IPS-15b (cell line): Measurements from ENCODE around the gene NTRK2.

Source experiments
- H3K27me3 ChIP-seq: one replicate; pipeline ENCODE4 v1.6.1; 2013; ENCODE audit warnings: low read length; ENCODE audit not compliant: control insufficient read depth, insufficient read depth
- H3K36me3 ChIP-seq: one replicate; pipeline ENCODE4 v1.6.1; 2013; ENCODE audit warnings: low read length; ENCODE audit not compliant: control insufficient read depth, insufficient read depth
- H3K4me1 ChIP-seq: one replicate; pipeline ENCODE4 v1.6.1; 2013; ENCODE audit warnings: mild to moderate bottlenecking, low read length; ENCODE audit not compliant: control insufficient read depth, insufficient read depth
- H3K4me3 ChIP-seq: one replicate; pipeline ENCODE4 v1.5.1; 2013; ENCODE audit warnings: low read depth, low read length
- H3K9ac ChIP-seq: one replicate; pipeline ENCODE4 v1.6.1; 2013; ENCODE audit warnings: low read depth, mild to moderate bottlenecking, low read length
- H3K9me3 ChIP-seq: one replicate; pipeline ENCODE4 v1.6.1; 2013; ENCODE audit warnings: mild to moderate bottlenecking, low read length; ENCODE audit not compliant: control insufficient read depth, insufficient read depth

Gene NTRK2

GRCh38 chr9:85042981-85043647 is 373.6 kb downstream of the NTRK2 start:
- Histone ChIP-seq H3K4me1 (no peaks in the 10 kb centered on the region), H3K36me3 (no peaks in the 10 kb centered on the region), H3K4me3 (no peak overlapping the region), H3K9ac (no peak overlapping the region), H3K27me3 (no peaks in the 10 kb centered on the region), H3K9me3 (no peaks in the 10 kb centered on the region)

DNA sequence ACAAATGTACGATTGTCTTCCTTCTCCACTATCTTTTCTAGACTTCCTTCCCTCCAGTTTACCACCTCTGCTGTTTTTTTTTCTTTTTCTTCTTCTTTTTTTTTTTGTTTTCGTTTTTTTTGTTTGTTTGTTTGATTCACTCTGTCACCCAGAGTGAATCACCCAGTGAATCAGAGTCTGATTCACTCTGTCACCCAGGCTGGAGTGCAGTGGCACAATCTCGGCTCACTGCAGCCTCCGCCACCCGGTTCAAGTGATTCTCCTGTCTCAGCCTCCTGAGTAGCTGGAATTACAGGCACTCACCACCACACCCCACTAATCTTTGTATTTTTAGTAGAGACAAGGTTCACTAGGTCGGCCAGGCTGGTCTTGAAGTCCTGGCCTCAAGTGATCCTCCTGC is 375.7 kb downstream of the NTRK2 start:
- no peak overlapping the region for H3K4me3 ChIP-seq
- H3K9ac ChIP-seq, result no peak overlapping the region
- no peaks in the 10 kb centered on the region for H3K9me3 ChIP-seq
- H3K36me3 ChIP-seq, result no peaks in the 10 kb centered on the region
- no peaks in the 10 kb centered on the region for H3K4me1 ChIP-seq
- no peaks in the 10 kb centered on the region for H3K27me3 ChIP-seq

- Histone ChIP-seq H3K9me3 (no peaks in the 10 kb centered on the region), H3K36me3 (no peaks in the 10 kb centered on the region), H3K27me3 (no peaks in the 10 kb centered on the region), H3K4me3 (no peak overlapping the region), H3K4me1 (no peaks in the 10 kb centered on the region), H3K9ac (no peak overlapping the region)
These were observed 376.9 kb downstream of the NTRK2 start for GRCh38 chr9:85046475-85046874.

DNA sequence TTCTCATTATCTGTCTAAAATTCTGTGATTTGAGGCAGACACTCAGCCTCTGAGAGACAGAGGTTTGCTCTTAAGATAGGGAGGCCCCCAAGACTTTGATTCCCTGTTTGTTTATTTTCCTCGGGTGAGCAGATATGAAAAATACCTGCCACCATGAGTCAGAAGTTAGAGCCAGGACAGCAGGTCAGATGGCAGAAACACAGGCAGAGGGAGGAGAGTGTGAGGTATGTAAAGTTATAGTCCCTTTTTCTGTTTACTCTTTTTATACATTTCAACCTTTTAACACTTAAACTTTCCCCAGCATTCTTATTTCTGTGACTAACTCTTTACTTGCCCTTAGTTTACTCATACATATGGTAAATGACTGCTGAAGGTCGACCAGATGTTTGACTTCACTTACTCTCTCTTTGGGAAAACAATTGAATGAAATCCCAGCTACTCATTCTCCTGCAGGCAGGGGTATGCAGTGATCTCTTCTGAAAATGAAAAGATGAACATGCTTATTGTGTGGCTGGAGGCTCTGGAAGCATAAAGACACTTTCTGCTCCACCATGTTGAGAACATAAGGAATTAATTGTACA is 383.8 kb downstream of the NTRK2 start:
- no peaks in the 10 kb centered on the region for H3K9me3 ChIP-seq
- H3K36me3 ChIP-seq, result no peaks in the 10 kb centered on the region
- H3K4me3 ChIP-seq, result no peak overlapping the region
- no peaks in the 10 kb centered on the region for H3K4me1 ChIP-seq
- H3K9ac ChIP-seq, result no peak overlapping the region
- H3K27me3 ChIP-seq, result no peaks in the 10 kb centered on the region

GRCh38 chr9:85054017-85054416 is 384.5 kb downstream of the NTRK2 start:
- no peaks in the 10 kb centered on the region for H3K36me3 ChIP-seq
- H3K4me3 ChIP-seq, result no peak overlapping the region
- H3K9ac ChIP-seq, result no peak overlapping the region
- H3K4me1 ChIP-seq, result no peaks in the 10 kb centered on the region
- no peaks in the 10 kb centered on the region for H3K9me3 ChIP-seq
- no peaks in the 10 kb centered on the region for H3K27me3 ChIP-seq

- Histone ChIP-seq H3K9me3 (no peaks in the 10 kb centered on the region), H3K4me3 (no peak overlapping the region), H3K9ac (no peak overlapping the region), H3K27me3 (no peaks in the 10 kb centered on the region), H3K36me3 (no peaks in the 10 kb centered on the region), H3K4me1 (no peaks in the 10 kb centered on the region)
These were observed 386.1 kb downstream of the NTRK2 start for GRCh38 chr9:85055506-85056202.

GRCh38 chr9:85056203-85056572 is 386.7 kb downstream of the NTRK2 start:
- Histone ChIP-seq H3K4me1 (no peaks in the 10 kb centered on the region), H3K9me3 (no peaks in the 10 kb centered on the region), H3K4me3 (no peak overlapping the region), H3K27me3 (no peaks in the 10 kb centered on the region), H3K9ac (no peak overlapping the region), H3K36me3 (no peaks in the 10 kb centered on the region)

- Histone ChIP-seq H3K9me3 (no peaks in the 10 kb centered on the region), H3K4me3 (no peak overlapping the region), H3K4me1 (peaks cover 5% of the 10 kb centered on the region), H3K27me3 (no peaks in the 10 kb centered on the region), H3K36me3 (no peaks in the 10 kb centered on the region), H3K9ac (no peak overlapping the region)
These were observed 392.4 kb downstream of the NTRK2 start for GRCh38 chr9:85061969-85062368.

- H3K27me3 ChIP-seq, result no peaks in the 10 kb centered on the region
These were observed 393.0 kb downstream of the NTRK2 start for GRCh38 chr9:85062385-85063022.

GRCh38 chr9:85064811-85065371 is 395.4 kb downstream of the NTRK2 start:
- Histone ChIP-seq H3K36me3 (no peaks in the 10 kb centered on the region), H3K9ac (no peak overlapping the region), H3K27me3 (no peaks in the 10 kb centered on the region), H3K4me1 (peaks cover 5% of the 10 kb centered on the region), H3K4me3 (no peak overlapping the region), H3K9me3 (no peaks in the 10 kb centered on the region)

More at GRCh38 chr9:85062385-85063022, 393.0 kb downstream of the NTRK2 start:
- peaks cover 5% of the 10 kb centered on the region for H3K4me1 ChIP-seq
- H3K9ac ChIP-seq, result no peak overlapping the region
- no peaks in the 10 kb centered on the region for H3K9me3 ChIP-seq
- no peak overlapping the region for H3K4me3 ChIP-seq
- H3K36me3 ChIP-seq, result no peaks in the 10 kb centered on the region

GRCh38 chr9:85067792-85068191 is 398.3 kb downstream of the NTRK2 start:
- Histone ChIP-seq H3K4me3 (no peak overlapping the region), H3K9ac (no peak overlapping the region), H3K4me1 (peaks cover 5% of the 10 kb centered on the region), H3K36me3 (no peaks in the 10 kb centered on the region), H3K27me3 (no peaks in the 10 kb centered on the region), H3K9me3 (no peaks in the 10 kb centered on the region)
